HL-60/S4 (cell line): ENCODE data around the gene MAPK6.

Experiments
- in situ Hi-C: fragments of 300-500 bp; cut with MboI; formaldehyde crosslinking; loops from 2 replicates; pipeline ENCODE4 v1.14.3; 2022; ENCODE audit warnings: low sequenced_read_pairs

Gene MAPK6

GRCh38 chr15:52101542-52102323, 82.7 kb downstream of the MAPK6 start:
- in situ Hi-C loops, result no loop called here

GRCh38 chr15:52102463-52102862, 83.4 kb downstream of the MAPK6 start:
- in situ Hi-C loops, result no loop called here

DNA sequence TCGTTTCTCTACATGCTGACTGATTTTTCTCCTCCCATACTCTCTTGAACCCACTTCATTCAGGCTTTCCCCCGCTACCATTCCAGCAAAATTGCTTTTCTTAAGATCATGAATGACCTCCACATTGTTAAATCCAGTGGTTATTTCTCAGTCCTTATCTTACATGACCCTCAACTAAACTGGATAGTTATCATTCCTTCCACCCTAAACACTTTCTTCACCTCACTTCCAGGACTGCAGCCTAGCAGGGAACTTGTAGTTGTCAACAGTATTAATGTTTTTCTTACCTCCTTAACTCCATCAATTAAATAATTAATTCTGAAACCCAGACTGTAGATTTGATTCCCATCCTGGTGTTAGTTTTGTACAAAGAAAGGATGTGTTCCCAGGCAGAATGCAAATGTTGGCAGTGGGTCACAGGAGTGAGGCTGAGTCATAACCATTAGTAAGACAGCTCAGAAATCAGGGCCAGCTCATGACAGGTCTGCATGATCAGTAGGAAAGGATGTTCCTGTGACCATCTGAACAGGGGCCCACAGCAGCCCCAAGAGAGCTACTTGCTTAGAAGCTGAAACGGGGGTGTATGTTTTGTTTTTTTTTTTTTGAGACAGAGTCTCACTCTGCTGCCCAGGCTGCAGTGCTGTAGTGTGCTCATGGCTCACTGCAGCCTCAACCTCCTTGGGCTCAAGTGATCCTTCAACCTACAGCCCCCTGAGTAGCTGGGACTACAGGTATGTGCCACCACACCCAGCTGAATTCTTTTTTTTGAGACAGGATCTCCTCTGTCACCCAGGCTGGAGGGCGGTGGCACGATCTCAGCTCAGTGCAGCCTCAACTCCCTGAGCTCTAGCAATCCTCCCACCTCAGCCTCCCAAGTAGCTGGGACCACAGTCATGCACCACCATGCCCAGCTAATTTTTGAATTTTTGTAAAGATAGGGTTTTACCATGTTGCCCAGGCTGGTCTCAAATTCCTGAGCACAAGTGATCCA, 84.5 kb downstream of the MAPK6 start:
- in situ Hi-C loops, result no loop called here

DNA sequence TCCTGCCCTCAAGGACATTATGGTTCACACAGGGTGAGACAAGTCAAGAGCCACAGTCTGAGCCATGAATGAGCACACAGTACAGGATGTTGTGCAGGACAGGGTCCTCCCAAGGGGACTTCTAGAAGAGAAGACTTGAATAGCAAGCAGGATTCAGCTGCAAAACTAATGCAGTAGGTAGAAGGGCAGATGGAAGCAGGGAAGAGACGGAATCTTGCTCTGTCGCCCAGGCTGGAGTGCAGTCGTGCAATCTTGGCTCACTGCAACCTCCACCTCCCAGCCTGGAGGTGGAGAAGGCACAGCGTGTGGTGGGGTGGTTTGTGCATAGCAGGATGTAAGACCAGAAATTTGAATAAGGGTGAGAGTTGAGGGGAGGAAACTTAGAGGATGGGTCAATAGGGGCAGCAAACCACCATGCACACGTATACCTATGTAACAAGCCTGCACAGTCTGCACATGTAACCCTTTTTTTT, 85.5 kb downstream of the MAPK6 start:
- in situ Hi-C loops, result no loop called here

DNA sequence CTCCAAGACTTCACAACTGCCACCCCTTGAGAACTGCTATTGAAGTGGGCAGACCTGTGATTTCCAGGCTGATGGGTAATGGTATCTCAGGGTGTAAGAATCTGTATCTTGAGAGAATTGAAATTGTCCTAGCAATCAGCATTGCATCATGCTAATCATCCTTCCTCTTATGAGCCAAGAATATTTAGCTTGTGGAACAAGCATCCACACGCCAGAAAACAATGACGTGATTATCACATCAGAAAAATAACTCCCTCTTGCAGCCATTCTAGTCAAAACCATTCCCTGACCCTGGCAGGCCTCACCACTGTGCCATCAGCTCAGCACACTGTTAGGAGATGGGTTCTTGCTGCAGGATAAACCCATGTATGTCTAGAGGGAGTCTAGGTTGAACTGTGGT, 86.8 kb downstream of the MAPK6 start:
- in situ Hi-C loops, result no loop called here

DNA sequence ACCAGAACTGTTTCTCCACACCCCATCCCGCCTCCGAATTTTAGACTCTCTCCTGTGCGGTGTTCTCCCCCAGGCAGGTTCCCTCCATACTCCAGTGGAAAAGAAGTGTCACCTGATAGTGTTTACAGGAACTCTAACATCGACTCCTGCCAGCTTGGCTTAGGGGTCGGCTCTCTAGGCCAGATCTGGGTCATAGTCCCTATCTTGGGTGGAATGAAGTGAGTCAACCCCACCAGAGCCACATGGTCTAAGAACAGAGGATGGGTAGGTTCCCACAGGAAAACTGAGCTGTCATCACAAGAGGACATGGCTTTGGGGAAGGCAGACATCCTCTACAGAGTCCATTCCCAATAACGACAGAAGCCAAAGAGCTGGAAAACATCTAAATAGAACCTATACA, 87.6 kb downstream of the MAPK6 start:
- in situ Hi-C loops, result no loop called here

DNA sequence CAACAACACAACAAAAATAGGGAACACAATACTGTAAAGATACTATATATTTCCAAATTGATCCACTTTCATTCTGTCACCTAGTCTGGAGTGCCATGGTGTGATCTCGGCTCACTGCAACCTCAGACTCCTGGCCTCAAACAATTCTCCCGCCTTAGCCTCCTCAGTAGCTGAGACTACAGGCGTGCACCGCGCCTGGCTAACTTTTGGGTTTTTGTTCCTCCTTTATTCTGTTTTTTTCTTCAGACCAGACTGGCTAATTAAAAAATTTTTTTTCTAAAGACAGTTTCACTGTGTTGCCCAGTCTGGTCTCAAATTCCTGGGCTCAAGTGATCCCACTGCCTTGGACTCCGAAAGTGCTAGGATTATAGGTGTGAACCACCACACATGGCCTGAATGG, 88.2 kb downstream of the MAPK6 start:
- in situ Hi-C loops, result no loop called here

GRCh38 chr15:52109559-52110451, 90.8 kb downstream of the MAPK6 start:
- in situ Hi-C loops, result no loop called here

DNA sequence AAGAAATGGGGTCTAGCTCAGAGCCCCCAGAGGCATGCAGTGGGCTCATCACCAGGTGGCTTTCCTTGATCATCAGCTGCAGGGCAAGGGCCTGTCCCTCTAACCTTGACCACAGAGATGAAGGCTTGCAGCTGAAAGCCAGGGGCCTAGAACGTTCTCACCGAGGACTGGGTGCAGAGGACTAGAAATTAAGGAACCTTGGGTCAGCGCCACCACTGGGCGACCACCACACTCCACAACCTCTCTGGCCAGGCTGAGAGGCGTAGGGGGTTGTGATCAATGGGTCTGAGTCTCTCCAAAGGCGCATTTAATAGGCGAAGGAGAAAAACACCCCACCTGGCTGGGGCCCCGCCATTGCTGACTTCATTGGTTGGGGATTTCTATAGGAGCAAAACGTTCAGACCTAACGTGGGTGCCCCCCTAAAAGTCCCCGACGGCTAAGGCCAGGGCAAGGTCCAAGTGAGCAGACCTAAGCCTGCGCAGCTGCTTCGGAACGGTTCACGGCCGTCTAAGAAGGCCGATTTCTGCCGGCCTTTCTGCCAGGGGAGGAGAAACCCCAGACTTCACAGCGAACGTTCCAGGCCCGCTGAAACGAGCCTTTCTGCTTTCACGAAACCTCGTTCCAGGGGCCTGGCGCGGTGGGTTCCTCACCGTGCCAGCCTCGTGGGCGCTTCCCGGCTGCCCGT, 92.6 kb downstream of the MAPK6 start:
- in situ Hi-C loops, result no loop called here

DNA sequence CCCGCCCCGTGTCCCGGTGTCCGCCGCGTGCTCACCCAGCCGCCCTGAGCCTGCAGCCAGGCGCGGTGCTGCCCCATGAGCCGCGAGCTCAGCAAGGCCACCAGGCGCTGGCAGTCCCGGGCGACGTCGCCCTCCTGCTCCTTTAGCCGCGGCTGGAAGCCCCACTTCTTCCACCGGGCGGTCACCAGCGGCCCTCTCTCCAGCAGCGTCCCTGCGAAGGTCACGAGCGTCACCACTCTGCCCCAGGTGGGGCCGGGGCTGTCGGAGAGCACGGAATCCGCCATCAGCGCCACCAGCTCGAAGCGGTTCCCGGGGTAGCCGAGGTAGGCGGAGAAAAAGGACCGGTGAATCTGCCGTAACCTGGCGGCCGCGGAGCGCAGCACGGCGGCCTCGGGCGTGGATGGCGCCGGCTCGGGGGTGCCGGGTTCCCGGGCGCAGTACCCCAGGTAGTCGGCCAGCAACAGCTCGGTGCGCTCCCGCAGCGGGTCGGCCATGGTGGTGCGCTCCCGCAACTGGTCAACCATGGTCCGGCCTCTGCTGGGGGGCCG, 93.3 kb downstream of the MAPK6 start:
- in situ Hi-C loops, result no loop called here

DNA sequence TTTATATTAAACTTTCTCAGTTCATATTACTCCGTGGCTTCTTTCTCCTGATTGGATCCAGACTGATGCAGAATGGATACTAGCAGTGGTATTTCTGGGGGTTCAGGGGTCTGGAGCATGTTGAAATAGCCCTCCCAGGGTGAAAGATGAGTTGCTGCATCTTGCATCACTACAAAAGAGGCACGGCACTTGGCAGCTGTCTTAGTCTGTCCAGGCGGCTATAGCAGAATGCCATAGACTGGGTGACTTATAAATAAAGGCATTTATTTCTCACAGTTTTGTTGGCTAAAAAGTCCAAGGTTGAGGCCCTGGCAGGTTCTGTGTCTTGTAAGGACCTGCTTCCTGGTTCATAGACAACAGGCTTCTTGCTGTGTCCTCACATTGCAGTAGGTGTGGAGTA, 94.2 kb downstream of the MAPK6 start:
- in situ Hi-C loops, result no loop called here

- in situ Hi-C loops, result no loop called here
Observed at GRCh38 chr15:52113708-52114107, 94.7 kb downstream of the MAPK6 start.

GRCh38 chr15:52114261-52115055, 95.4 kb downstream of the MAPK6 start:
- in situ Hi-C loops, result no loop called here

GRCh38 chr15:52115598-52116427, 96.8 kb downstream of the MAPK6 start:
- in situ Hi-C loops, result no loop called here
